ENCODE data around the gene SIRT3.

DNA sequence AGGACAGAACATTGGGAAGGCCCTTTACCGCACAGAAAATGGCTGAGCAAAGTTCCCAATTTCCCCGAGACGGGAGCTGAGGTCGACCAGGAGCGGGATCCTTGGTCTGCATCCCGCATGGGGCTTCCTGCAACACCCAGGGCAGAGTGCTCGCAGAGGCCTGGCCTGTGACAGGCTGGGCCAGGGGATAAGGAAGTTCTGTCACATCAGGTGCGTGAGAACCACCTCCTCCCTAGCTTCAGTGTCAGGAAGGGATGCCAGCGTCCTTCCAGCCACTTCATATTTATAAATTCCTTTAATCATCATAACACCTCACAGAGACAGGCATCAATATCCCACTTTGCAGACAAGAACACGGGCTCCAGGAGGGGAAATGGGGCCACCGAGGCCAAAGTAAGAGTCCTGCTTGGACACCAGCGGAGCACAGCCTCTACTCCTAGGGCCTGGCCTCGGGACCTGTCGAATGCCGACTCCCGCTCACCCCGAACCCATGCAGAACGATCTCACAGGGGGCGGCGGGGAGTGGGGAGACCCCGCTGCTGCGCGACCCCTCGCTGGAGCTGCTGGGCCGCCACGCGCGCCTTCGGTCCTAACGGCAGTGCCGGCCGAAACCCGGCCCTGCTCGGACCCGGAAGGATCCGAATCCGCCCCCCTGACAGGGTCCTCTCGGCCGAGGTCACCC, 29.5 kb downstream of the SIRT3 start:
- no peak for TF ChIP-seq CTCF (optimal IDR thresholded peaks at IDR 0.05 in 1 of 3, IDR thresholded peaks at IDR 0.05 in 1 of 3, conservative IDR thresholded peaks at IDR 0.05 in 1 of 3; ENCODE audit: extremely low read depth in 1 of 3, insufficient read depth in 2 of 3, low read length in 3 of 3)
- TF ChIP-seq EZH2 (IDR thresholded peaks at IDR 0.05; ENCODE audit: low read length) = no peak

Data from keratinocyte (primary cell).